Astrocyte of the cerebellum (primary cell): Measurements from ENCODE around the gene BMF.
"Not testable (repeated sequence)": the region's sequence is repeated elsewhere in the genome, so short reads cannot be mapped to it uniquely, and the experiment has no call there.

Experiments
- DNase-seq: peaks from one replicate; pipeline ENCODE4 v3.0.0-alpha.2; 2011; ENCODE audit warnings: low read depth
- H3K4me3 ChIP-seq: 2 replicates; pipeline ENCODE4 v1.5.1; 2011; ENCODE audit warnings: mild to moderate bottlenecking, low read depth, low read length, moderate library complexity
- in situ Hi-C: cut with HindIII; loops from 2 replicates; pipeline ENCODE4 v1.10.0; 2017; ENCODE audit warnings: low sequenced_read_pairs
- TF ChIP-seq, protein P1 (sequence below): IDR thresholded peaks from 2 replicates; pipeline ENCODE4 v1.5.1; 2012; ENCODE audit warnings: low read length, low read depth, moderate library complexity, mild to moderate bottlenecking; ENCODE audit errors: missing control alignments

The BMF gene

DNA sequence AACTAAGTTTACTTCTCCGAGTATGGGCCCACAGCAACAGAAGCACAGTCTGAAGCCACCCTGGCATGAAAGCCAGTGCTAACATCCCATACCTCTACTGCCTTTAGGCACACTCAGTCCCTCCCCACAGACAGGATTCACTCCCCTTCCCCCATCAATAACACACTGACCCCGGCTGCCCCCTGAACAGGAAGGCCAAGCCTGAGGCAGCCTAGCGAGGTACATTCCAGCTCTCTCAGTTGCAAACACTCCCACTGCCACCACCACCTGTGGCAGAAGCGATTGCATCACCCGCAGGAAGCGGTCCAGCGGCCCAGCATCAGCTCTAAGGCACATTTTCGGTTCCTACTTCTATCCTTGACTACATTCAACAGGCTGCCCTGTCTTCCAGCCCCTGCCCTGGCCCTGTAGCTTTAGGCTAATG, 7.0 kb upstream of the BMF start:
- in situ Hi-C loops = no loop called here
- no peak for DNase-seq
- H3K4me3 ChIP-seq = no peak overlapping the region
- TF ChIP-seq, protein P1, sequence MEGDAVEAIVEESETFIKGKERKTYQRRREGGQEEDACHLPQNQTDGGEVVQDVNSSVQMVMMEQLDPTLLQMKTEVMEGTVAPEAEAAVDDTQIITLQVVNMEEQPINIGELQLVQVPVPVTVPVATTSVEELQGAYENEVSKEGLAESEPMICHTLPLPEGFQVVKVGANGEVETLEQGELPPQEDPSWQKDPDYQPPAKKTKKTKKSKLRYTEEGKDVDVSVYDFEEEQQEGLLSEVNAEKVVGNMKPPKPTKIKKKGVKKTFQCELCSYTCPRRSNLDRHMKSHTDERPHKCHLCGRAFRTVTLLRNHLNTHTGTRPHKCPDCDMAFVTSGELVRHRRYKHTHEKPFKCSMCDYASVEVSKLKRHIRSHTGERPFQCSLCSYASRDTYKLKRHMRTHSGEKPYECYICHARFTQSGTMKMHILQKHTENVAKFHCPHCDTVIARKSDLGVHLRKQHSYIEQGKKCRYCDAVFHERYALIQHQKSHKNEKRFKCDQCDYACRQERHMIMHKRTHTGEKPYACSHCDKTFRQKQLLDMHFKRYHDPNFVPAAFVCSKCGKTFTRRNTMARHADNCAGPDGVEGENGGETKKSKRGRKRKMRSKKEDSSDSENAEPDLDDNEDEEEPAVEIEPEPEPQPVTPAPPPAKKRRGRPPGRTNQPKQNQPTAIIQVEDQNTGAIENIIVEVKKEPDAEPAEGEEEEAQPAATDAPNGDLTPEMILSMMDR = no peak

DNA sequence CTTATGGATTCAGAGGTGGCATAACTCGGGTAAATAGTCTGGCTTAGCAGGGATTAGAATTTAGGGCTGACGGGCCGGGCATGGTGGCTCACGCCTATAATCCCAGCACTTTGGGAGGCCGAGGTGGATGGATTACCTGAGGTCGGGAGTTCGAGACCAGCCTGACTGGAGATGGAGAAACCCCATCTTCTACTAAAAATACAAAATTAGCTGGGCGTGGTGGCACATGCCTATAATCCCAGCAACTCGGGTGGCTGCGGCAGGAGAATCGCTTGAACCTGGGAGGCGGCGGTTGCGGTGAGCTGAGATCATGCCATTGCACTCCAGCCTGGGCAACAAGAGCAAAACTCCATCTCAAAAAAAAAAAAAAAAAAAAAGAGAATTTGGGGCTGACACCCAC, 6.4 kb upstream of the BMF start:
- H3K4me3 ChIP-seq, DNase-seq, in situ Hi-C loops: not testable (repeated sequence)

DNA sequence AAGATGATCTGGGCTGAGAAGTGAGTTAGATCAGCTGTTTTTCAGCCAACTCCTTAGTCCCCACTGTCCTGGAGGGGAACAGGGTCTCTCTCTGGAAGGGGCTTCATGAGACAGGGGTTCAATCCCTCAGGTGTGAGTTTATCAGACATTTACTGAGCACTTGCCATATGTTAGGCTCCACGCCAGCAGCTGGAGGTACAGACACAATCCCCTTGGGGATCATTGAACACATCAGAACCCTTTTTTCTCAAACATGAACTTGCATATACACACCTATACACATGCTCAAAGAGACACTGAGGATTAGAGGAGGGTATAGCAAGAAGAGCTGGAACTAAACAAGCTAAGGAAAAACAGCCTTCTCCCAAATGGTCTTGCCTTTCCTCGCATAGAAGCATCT, 5.5 kb upstream of the BMF start:
- TF ChIP-seq, protein P1 = no peak
- in situ Hi-C loops = no loop called here

DNA sequence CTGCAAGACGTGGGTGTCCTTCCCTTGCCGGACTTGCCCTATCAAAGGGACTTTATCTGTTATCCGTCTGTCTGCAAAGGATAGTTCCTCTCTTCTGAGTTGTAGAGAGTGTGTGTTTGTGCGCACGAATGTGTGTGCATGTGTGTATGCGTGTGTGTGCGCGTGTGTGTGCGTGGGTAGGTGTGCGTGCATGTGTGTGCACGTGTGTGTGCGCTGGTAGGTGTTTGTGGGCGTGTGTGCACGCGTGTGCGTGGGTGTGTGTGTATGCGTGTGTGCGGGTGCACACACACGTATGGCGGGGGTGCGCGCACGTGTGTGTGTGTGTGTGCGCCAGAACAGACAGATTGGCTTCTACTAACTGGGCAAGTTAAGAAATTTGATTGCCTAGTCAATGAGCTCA, 4.1 kb upstream of the BMF start:
- in situ Hi-C loops = no loop called here
- H3K4me3 ChIP-seq = no peak overlapping the region
- no peak for DNase-seq
- TF ChIP-seq, protein P1 = no peak

More for the DNA sequence above, 5.5 kb upstream of the BMF start:
- H3K4me3 ChIP-seq = no peak overlapping the region
- DNase-seq = no peak

DNA sequence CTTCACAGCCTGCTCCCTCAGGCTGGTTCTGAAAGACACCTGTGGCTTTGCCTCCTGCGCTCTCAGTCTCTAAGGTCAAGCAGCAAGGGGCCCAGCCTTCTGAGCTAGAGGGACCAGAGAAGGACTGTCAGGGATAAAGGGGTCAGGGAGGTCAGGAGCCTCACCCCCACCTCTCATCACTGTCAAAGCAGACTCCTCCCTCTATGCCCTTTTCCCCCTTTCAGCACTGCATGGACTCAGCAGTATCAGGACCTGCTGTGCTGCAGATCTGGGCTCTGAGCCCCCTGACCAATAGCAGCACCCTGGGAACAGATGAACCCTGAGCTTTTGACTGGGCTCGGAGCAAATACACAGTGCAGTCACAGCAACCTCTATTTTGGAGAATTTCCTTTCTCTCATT, 3.2 kb upstream of the BMF start:
- DNase-seq = no peak
- TF ChIP-seq, protein P1 = no peak
- H3K4me3 ChIP-seq = no peak overlapping the region
- in situ Hi-C loops = no loop called here

DNA sequence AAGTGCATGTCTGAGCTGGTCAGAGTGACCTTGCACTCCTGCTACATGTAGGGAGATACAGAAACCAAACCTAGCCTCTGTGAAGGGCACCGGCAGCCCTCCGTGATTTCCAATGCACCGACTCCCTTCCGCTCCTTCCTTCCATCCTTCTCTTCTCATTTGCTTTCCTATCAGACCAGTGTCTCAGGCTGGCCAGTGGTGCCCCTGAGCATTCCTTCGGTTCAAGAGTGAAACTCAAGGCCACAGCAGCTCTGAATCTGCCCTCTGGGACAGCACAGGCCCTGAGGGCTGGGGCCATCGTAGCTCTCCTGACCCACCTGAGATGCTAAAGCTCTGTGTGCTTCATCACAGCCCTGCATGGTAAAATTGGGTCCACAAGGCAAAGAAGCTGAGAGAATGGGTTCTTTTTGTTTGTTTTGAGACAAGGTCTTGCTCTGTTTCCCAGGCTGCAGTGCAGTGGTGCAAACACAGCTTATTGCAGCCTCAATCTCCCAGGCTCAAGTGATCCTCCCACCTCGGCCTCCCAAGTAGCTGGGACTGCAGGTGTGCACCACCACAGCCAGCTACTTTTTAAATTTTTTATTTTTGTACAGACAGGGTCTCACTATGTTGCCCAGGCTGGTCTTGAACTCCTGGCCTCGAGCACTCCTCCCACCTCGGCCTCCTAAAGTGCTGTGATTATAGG, 2.3 kb upstream of the BMF start:
- in situ Hi-C loops = no loop called here
- no peak for DNase-seq
- no peak overlapping the region for H3K4me3 ChIP-seq
- TF ChIP-seq, protein P1 = no peak

DNA sequence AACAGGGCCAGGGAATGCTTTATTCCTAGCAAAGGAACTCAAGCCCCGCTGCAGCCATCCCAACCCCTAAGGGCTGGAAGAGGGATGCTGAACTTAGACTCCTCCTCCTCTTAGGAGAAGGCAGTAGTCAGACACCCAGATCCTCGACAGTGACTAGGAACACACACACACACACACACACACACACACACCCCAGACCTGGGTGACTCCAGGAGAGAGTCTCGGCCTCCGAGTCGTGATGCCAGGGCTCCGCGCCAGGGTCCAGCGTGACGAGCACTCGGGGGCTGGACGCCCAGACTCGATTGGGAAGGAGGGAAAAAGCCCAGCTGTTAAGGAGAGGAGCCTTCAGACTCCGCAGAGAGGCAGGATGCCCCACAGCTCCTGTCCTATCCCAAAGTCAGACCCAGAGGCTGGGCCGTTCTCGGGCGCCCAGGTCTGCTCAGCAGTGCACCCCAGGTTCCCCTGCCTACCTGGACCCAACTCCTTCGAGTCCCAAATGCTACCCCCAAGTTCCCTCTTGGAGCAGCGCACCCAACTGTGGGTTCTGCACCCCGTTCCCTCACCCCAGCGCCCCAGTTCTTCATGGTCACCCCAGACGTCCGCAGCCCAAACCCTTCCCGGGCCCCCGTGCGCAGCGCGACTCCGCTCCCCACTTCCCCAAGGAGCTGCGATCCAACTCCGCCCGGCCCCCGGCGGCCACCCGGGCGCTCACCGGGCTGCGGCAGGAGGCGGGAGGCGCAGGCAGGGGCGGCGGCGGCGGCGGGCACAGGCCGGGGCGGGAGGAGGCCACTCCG, 421 bp downstream of the BMF start:
- DNase-seq = no peak
- H3K4me3 ChIP-seq = peak overlapping the region; percentile 83
- TF ChIP-seq, protein P1 = no peak
- in situ Hi-C loops = loop anchor here (10.0 kb wide), 1 partner anchor 47 kb away; no protein-coding TSS in a partner anchor
